HG03159 (cell line): ENCODE results near the gene WDFY2.

ENCODE experiments used
- ATAC-seq: cut with Tn5 transposase; IDR thresholded peaks from one replicate; pipeline ENCODE4 v1.9.1; 2021; ENCODE audit warnings: mild to moderate bottlenecking, moderate library complexity; ENCODE audit not compliant: unreplicated experiment

Gene WDFY2

DNA sequence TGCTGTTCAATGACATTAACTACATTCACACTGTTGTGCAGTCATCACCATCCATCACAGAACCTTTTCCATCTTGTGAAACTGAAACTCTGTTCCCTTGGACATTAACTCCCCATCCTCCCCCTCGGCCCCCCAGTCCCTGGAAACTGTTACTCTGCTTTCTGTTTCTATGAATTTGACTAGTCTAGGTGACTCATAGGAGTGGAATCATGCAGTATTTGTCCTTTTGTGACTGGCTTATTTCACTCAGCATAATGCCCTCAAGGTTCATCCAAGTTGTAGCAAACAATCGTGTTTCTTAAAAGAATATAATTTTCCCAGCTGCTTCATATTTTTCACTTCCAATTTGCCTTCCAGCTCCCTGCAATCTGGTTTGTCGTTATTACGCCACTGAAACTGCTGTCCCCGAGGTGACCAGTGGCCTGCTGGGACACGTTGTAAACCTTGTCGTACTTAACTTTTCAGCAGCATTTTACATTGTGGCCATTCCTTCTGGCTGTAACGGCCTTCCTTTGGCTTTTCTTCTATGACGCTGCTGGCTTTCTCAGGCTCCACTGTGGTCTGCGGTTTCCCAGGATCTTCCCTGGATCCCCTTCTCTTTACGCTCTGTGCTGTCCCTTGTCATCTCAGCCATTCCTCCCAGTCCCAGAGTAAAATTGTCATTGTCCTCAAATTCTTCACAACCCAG lies 145.7 kb downstream of the WDFY2 start:
- no peak for ATAC-seq

DNA sequence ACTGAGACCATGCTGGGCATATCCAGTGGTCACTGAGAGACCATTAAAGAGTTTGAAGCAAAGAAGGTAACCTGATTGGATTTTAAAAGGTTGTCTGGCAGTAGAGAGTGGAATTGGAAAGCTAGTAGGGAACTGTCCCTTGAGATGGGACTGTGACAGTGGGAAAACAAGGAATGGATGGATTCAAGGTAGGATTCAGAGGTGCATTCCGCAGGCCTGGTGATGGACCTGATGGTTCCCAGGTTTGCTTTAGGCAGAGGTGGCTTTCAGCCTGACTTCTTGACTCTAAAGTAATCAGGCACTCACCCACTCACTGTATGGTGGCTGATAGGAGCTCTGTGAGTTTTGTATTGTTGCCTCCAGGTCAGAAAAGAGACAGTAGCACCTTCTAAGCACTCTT lies 146.7 kb downstream of the WDFY2 start:
- ATAC-seq, result no peak

DNA sequence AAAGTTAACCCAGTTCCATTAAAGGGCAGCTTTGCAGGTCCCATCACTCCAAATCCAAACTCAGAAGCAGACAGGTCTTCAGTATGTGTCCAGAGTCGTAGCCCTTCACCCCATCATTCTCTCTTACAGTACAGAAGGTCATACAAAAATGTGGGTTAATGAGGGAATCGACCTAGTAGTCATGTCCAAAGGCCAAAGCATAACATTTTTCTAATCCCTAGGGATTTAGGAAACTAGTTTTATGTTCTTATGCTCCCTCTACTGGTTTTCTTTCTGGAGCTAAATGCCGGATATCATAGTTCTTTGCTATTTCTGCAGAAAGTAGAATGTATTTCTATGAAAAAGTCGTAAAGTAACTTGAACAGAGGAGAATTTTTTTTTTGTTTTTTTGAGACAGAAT lies 147.5 kb downstream of the WDFY2 start:
- ATAC-seq, result no peak

DNA sequence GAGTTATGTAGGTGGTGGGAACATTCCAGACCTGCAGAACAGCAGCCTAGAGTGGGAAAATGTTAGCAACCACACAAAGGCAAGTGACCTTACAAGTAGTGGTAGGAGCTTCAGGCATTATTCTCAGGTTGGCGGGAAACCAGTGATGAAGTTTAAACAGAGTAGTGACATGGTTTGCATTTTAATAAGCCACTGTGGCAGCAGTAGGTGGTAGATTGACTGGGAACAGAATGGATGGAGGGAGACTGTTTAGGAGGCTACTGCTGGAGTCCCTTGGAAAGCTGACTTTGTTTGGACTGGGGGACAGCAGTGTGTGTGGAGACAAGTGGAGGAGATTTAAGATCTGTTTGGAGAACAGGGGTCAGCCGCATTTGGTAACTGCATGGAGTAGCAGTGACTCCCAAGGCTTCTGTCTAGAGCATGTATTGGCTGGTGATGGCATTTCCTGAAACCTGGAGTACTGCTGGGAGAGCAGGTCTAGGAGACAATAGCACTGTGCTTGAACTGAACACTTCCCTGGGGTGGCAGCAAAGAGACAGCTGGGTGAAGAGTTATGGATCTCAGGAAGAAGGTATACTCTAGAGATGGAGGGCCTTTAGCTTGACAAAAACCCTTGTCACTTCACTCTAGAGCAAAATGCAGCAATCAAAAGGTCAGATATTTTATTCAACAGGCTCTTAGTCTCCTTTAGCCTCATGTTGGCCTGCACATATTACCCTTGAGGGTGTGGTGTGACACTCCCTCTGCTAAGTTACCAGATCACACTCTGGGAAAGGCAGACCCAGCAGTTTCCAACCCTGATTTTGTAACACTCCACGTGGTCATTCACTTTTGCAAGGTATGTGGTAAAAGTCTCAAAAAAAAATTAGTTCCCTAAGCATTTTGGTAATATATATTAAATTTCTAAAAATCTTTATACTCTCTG lies 149.4 kb downstream of the WDFY2 start:
- no peak for ATAC-seq

DNA sequence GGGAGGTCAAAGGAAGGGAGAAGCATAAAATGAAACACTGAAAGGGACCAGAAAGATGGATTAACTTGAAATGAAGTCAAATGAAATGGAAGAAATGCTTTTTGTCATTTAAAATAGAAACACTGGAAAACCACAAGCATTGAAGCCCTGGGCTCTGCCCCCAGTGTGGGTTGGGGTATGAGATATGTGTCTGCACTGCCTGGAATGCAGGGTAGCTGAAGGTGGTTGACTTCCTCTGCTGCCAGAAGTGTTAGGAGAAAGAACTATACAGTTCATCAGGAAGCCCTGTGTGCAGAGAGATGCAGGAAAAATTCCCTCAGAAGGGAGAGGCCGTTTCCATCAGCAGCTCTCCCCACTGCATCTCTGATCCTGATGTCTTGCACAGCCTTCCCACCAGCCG lies 150.5 kb downstream of the WDFY2 start:
- no peak for ATAC-seq

GRCh38 chr13:51737609-51738008 lies 153.3 kb downstream of the WDFY2 start:
- ATAC-seq, result no peak

DNA sequence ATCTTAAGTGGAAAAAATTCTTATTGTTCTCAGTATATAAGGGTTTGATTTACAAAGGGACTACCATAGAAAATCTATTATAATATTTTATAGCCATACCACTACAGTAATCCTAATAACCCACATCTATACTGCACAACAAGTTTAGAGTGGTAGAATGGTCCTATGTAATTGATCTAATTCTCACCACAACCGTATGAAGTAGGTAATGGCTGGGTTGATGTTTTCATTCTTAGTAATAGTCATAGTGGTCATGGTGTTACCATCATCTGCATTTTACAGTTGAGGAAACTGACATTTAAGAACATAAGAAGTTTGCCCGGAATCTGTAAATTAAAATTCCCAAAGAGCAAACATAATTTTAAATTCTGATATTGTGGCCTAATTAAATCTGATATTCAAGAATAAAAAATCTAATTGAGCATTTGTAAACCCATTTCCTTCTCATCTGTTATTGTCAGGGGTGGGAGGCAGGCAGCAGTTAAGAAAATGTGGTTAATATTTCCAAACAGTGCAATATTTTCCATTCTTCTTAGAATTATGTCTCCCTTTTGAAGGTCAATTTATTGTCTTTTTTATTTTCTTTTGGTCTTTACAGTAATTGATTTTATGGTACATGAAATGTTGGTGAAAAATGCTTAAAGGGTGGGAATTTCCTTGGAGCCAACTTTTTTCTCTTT lies 154.1 kb downstream of the WDFY2 start:
- no peak for ATAC-seq

- no peak for ATAC-seq
Measured at GRCh38 chr13:51739027-51739764, 154.9 kb downstream of the WDFY2 start.

GRCh38 chr13:51740698-51741097 lies 156.4 kb downstream of the WDFY2 start:
- no peak for ATAC-seq

DNA sequence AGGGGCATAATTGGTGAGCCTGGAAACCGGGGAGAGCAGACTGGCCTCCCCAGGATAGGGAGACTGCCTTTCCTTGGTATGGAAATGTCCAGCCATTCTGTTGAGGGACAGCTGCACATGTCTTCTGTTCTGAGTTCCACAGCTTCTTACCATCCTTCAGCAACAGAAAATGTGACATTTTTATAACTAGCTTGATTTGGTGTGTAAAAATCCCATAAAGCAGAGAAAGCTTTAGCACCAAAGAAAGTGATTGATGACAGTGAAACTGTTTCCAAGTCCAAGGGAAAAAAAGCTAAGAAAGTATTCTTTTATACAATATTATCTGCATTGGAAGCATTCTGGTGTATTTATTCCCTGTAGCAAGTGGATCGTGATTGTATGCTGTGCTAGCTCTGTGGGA lies 157.8 kb downstream of the WDFY2 start:
- ATAC-seq, result no peak

- no peak for ATAC-seq
Measured at GRCh38 chr13:51742611-51743010, 158.3 kb downstream of the WDFY2 start.

DNA sequence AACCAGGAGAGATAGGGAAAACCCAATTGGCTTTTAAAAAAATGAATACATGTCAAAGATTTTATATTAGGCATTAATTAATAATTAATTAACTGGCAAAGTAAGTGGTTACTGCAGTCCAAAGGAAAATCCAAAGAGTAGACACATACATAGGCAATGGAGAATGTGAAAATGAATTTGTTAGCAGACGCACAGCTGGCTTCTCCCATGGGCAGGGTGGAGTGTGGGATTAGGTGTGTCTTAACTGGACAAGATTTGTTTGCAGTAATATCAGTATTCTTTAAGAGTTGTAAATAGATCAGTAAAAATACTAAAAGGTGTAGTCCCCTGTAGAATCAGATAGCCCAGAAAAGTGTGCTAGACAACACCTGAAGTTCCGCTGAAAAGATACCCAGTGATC lies 161.0 kb downstream of the WDFY2 start:
- no peak for ATAC-seq

GRCh38 chr13:51746802-51747201 lies 162.5 kb downstream of the WDFY2 start:
- ATAC-seq, result no peak

DNA sequence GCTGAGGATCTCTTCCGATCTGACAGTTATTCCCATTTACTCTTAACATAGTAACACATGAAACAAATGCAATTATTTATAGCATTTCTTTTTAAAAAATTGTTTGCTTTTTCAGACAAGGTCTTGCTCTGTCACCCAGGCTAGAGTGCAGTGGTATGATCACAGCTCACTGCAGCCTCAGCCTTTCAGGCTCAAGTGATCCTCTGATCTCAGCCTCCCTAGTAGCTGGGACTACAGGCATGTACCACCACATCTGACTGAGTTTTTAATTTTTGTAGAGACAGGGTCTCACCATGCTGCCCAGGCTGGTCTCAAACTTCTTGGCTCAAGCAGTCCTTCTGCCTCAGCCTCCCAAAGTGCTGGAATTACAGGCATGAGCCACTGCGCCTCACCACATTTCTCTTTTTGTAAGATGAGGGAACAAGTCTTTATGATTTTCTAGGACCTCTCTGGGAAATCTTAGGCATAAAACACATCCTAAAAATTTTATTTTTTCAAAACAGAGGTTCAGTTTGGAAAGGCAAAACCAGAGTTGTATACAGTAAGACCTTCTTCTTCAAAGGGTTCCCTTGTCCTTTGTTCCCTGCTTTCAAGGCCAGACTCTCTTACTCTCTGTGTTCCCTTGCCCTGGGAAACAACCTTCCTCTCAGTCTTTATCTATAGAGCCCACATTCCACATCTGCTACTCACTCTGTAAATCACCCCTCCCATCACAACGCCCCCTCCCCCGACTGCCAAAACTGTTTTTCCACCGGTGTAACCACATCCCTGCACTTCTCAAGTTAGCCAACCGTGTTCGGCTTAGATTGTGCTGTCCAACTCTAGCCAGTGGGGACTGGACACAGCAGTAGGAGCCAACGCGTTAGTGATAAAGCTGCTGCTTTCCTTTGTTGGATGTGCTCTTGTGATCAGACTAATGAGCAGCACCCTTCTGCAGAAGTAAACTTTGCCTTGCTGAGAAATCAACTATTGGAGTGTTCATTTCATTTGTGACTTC lies 163.5 kb downstream of the WDFY2 start:
- ATAC-seq, result no peak

DNA sequence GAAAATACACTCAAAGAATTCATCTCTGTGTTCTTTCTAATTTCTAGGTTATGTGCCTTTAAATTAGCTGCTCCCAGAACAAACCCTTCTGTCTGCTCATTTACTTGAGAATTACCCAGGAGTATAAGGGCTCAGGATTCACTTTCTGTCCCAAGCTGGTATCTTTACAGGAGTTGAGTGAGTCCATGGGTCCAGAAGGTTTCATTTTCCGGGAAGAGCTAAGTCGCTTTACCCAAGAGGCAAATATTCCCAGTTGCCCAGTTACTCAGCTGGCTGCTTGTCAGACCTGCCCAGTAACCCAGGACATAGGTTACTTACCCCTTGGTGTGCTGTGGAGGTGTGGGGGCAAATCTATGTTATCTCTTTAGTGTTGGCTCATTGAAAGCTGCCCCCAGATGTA lies 172.4 kb downstream of the WDFY2 start:
- no peak for ATAC-seq

- no peak for ATAC-seq
Measured at GRCh38 chr13:51758691-51759090, 174.4 kb downstream of the WDFY2 start.

- ATAC-seq, result no peak
Measured at GRCh38 chr13:51759240-51759639, 175.0 kb downstream of the WDFY2 start.

DNA sequence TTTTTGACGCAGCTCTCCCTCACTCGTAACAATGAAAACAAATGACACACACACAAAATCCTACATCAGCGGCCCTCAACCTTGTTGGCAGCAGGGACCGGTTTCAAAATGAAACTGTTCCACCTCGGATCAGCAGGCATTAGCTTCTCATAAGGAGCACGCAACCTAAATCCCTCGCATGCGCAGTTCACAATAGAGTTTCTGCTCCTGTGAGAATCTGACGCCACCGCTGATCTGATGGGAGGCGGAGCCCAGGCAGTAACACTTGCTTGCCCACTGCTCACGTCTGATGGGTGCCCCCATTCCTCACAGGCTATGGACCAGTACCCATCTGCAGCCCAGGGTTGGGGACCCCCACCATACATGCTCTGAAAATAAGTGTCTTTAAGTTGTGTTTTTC lies 176.3 kb downstream of the WDFY2 start:
- ATAC-seq, result no peak

- no peak for ATAC-seq
Measured at GRCh38 chr13:51761643-51762350, 177.5 kb downstream of the WDFY2 start.
